H9 (cell line): Measurements from ENCODE around the gene NBEA. TPM values are rescaled to one million over a fixed set of nuclear protein-coding genes. Genes with fewer than 3 reads are reported as not detected.

Experiments used
- DNase-seq: peaks from one replicate; pipeline ENCODE4 v3.0.0-alpha.2; 2017
- H2AFZ ChIP-seq: one replicate; pipeline ENCODE4 v1.6.1; 2013; ENCODE audit warnings: mild to moderate bottlenecking, low read length, control low read depth, moderate library complexity
- H2AK5ac ChIP-seq: 2 replicates; pipeline ENCODE4 v1.6.1; 2013; ENCODE audit warnings: low read length, control low read depth, mixed read lengths; ENCODE audit not compliant: insufficient read length
- H2BK120ac ChIP-seq: one replicate; pipeline ENCODE4 v1.6.1; 2013; ENCODE audit warnings: low read depth, mild to moderate bottlenecking, low read length, control low read depth, inconsistent platforms; ENCODE audit not compliant: poor library complexity, severe bottlenecking
- H2BK12ac ChIP-seq: 2 replicates; pipeline ENCODE4 v1.6.1; 2013; ENCODE audit warnings: low read length, control low read depth, mixed read lengths, low read depth; ENCODE audit not compliant: insufficient read length
- H2BK15ac ChIP-seq: 2 replicates; pipeline ENCODE4 v1.6.1; 2013; ENCODE audit warnings: low read depth, low read length, control low read depth
- H2BK20ac ChIP-seq: one replicate; pipeline ENCODE4 v1.6.1; 2013; ENCODE audit warnings: low read depth, mild to moderate bottlenecking, low read length, control low read depth, inconsistent platforms; ENCODE audit not compliant: poor library complexity, severe bottlenecking
- H2BK5ac ChIP-seq: 2 replicates; pipeline ENCODE4 v1.6.1; 2013; ENCODE audit warnings: low read length, control low read depth, mixed read lengths; ENCODE audit not compliant: insufficient read length
- H3K14ac ChIP-seq: 2 replicates; pipeline ENCODE4 v1.6.1; 2013; ENCODE audit warnings: low read length, control low read depth; ENCODE audit not compliant: insufficient read depth
- H3K18ac ChIP-seq: 2 replicates; pipeline ENCODE4 v1.6.1; 2013; ENCODE audit warnings: low read depth, mild to moderate bottlenecking, mixed read lengths, low read length, control low read depth; ENCODE audit not compliant: insufficient read length
- H3K23ac ChIP-seq: 2 replicates; pipeline ENCODE4 v1.6.1; 2013; ENCODE audit warnings: low read length, control low read depth, mixed read lengths, low read depth; ENCODE audit not compliant: insufficient read length
- H3K23me2 ChIP-seq: 2 replicates; pipeline ENCODE4 v1.6.1; 2013; ENCODE audit warnings: low read depth, mild to moderate bottlenecking, mixed read lengths, low read length, control low read depth; ENCODE audit not compliant: insufficient read length, poor library complexity, severe bottlenecking
- H3K27ac ChIP-seq: 2 replicates; pipeline ENCODE4 v1.5.1; 2013; ENCODE audit warnings: low read length, control low read depth, mixed read lengths, low read depth; ENCODE audit not compliant: insufficient read length
- H3K27me3 ChIP-seq: 2 replicates; pipeline ENCODE4 v1.6.1; 2013; ENCODE audit warnings: low read length, control low read depth, inconsistent platforms; ENCODE audit not compliant: insufficient read depth
- H3K4ac ChIP-seq: 2 replicates; pipeline ENCODE4 v1.6.1; 2013; ENCODE audit warnings: low read depth, mild to moderate bottlenecking, control low read depth, inconsistent platforms, low read length, moderate library complexity
- H3K4me1 ChIP-seq: 2 replicates; pipeline ENCODE4 v1.6.1; 2013; ENCODE audit warnings: low read length, control low read depth, inconsistent platforms; ENCODE audit not compliant: insufficient read depth
- H3K4me2 ChIP-seq: 2 replicates; pipeline ENCODE4 v1.6.1; 2013; ENCODE audit warnings: low read length, control low read depth, mixed read lengths; ENCODE audit not compliant: insufficient read length, insufficient read depth
- H3K56ac ChIP-seq: 2 replicates; pipeline ENCODE4 v1.6.1; 2013; ENCODE audit warnings: low read depth, mild to moderate bottlenecking, mixed read lengths, low read length, control low read depth; ENCODE audit not compliant: insufficient read length
- H3K79me1 ChIP-seq: 2 replicates; pipeline ENCODE4 v1.6.1; 2013; ENCODE audit warnings: low read depth, mild to moderate bottlenecking, moderate library complexity, low read length, control low read depth, inconsistent platforms; ENCODE audit not compliant: insufficient read depth, poor library complexity, severe bottlenecking
- H3K79me2 ChIP-seq: 2 replicates; pipeline ENCODE4 v1.6.1; 2013; ENCODE audit warnings: low read length, control low read depth, inconsistent platforms; ENCODE audit not compliant: insufficient read depth
- H3K9ac ChIP-seq: 2 replicates; pipeline ENCODE4 v1.6.1; 2013; ENCODE audit warnings: low read length, control low read depth, mixed read lengths; ENCODE audit not compliant: insufficient read length; ENCODE audit errors: extremely low read depth
- H3K9me3 ChIP-seq: one replicate; pipeline ENCODE4 v1.6.1; 2013; ENCODE audit warnings: low read depth, low read length, inconsistent platforms; ENCODE audit not compliant: control insufficient read depth
- H3T11ph ChIP-seq: one replicate; pipeline ENCODE4 v1.6.1; 2013; ENCODE audit warnings: mild to moderate bottlenecking, low read length, control low read depth, inconsistent platforms
- H4K20me1 ChIP-seq: one replicate; pipeline ENCODE4 v1.6.1; 2013; ENCODE audit not compliant: control insufficient read depth, insufficient read length, insufficient read depth
- H4K5ac ChIP-seq: 2 replicates; pipeline ENCODE4 v1.6.1; 2013; ENCODE audit warnings: low read depth, mild to moderate bottlenecking, mixed read lengths, low read length, control low read depth; ENCODE audit not compliant: insufficient read length
- H4K8ac ChIP-seq: replicated peaks from 2 replicates; pipeline ENCODE4 v1.6.1; 2013; ENCODE audit warnings: low read length, control low read depth, mixed read lengths, low read depth; ENCODE audit not compliant: insufficient read length
- H4K91ac ChIP-seq: 2 replicates; pipeline ENCODE4 v1.6.1; 2013; ENCODE audit warnings: low read depth, mild to moderate bottlenecking, moderate library complexity, mixed read lengths, low read length, control low read depth; ENCODE audit not compliant: insufficient read length
- H3K27ac Mint-ChIP-seq, 3 experiments: 2 replicates in 2 of 3; 3 replicates in 1 of 3; pipeline ENCODE4 v1.8.0; 2020 to 2021; ENCODE audit warnings: mixed read lengths in 3 of 3, mild to moderate bottlenecking in 1 of 3, moderate library complexity in 1 of 3
- H3K27me3 Mint-ChIP-seq: 2 replicates; pipeline ENCODE4 v1.8.0; 2021; ENCODE audit warnings: low read depth, mild to moderate bottlenecking, moderate library complexity, mixed read lengths
- H3K36me3 Mint-ChIP-seq, 3 experiments: 2 replicates in 2 of 3; 3 replicates in 1 of 3; pipeline ENCODE4 v1.8.0; 2020 to 2021; ENCODE audit warnings: low read depth in 3 of 3, mixed read lengths in 3 of 3; ENCODE audit not compliant: insufficient read depth in 1 of 3
- H3K4me1 Mint-ChIP-seq, 2 experiments: 2 replicates each; pipeline ENCODE4 v1.8.0; 2020; ENCODE audit warnings: mixed read lengths in 2 of 2
- H3K4me3 Mint-ChIP-seq, 2 experiments: 2 replicates in 1 of 2; 3 replicates in 1 of 2; pipeline ENCODE4 v1.8.0; 2020 to 2021; ENCODE audit warnings: mild to moderate bottlenecking in 2 of 2, mixed read lengths in 2 of 2, moderate library complexity in 1 of 2
- H3K9me3 Mint-ChIP-seq, 2 experiments: 2 replicates in 1 of 2; 3 replicates in 1 of 2; pipeline ENCODE4 v1.8.0; 2020; ENCODE audit warnings: mild to moderate bottlenecking in 2 of 2, mixed read lengths in 2 of 2, moderate library complexity in 1 of 2
- WGBS: extraction: QIAGEN DNeasy Blood & Tissue Kit; methylation state at CpG from one replicate; pipeline ENCODE4 v1.1.7; 2013; ENCODE audit warnings: missing lambda C conversion rate, low lambda C conversion rate, mixed read lengths; ENCODE audit not compliant: insufficient read length; ENCODE audit errors: extremely low coverage; 5-methylcytosine and 5-hydroxymethylcytosine counted together
- total RNA-seq: library from RNA; stranded (reverse); gene quantifications from 2 replicates; pipeline ENCODE4 v1.2.1, GENCODE V29; 2021
- TF ChIP-seq, protein P1 (sequence below): fragments of 200-600 bp; sonication (generic); conservative IDR thresholded peaks from 3 replicates; pipeline ENCODE4 v1.8.0; 2021; ENCODE audit warnings: antibody characterized with exemption, mild to moderate bottlenecking

NBEA gene
- total RNA-seq, 1 experiment from 2014 or later: 17.3 TPM

DNA sequence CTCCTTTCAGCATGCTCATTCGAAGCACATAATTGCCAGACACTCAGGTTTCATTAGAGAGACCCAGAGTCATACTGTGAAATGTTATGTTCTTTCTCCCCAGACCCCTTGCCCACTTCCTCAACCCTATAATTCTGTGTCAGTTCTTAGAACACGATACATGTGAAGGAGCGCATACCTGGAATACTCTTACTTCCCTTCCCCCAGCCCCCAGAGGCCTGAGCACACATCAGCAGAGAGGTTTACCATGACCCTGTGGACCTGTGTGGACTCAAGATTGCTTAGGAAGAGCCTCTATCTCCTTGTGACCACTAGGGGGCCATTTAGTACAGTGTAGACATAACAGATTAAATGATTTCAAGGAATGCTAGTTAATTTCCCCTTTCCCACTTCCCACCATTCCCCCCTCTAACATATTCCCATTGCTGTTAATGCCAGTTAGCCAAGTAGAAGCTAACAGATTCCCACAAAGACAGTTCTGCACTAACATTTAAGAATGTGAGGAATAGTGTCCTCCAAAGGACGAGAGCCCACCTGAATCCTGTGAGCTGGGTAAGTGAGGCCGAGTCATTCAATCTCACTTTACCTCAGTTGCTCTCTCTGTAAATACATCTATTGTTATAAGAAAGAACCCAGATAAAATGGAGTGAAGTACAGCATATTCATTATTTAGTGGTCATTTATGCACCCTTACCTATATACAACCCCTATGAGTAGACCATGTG lies 688.6 kb downstream of the NBEA start:
- no peaks in the 10 kb centered on the region for H3K9me3 ChIP-seq
- H4K8ac ChIP-seq: no peak overlapping the region
- no peak overlapping the region for H3K4me2 ChIP-seq
- H3K79me1 ChIP-seq: no peaks in the 10 kb centered on the region
- WGBS: no CpG with 5 or more reads among the region's 5 CpGs
- H2BK15ac ChIP-seq: no peak overlapping the region
- H3K36me3 Mint-ChIP-seq: no peaks in the 10 kb centered on the region
- H3K4me1 ChIP-seq: 0 out of 2 replicates have a peak, but pooled peaks cover 3% of the 10 kb centered on the region
- TF ChIP-seq, protein P1, sequence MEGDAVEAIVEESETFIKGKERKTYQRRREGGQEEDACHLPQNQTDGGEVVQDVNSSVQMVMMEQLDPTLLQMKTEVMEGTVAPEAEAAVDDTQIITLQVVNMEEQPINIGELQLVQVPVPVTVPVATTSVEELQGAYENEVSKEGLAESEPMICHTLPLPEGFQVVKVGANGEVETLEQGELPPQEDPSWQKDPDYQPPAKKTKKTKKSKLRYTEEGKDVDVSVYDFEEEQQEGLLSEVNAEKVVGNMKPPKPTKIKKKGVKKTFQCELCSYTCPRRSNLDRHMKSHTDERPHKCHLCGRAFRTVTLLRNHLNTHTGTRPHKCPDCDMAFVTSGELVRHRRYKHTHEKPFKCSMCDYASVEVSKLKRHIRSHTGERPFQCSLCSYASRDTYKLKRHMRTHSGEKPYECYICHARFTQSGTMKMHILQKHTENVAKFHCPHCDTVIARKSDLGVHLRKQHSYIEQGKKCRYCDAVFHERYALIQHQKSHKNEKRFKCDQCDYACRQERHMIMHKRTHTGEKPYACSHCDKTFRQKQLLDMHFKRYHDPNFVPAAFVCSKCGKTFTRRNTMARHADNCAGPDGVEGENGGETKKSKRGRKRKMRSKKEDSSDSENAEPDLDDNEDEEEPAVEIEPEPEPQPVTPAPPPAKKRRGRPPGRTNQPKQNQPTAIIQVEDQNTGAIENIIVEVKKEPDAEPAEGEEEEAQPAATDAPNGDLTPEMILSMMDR: peak; percentile 89
- peak; percentile 75 for DNase-seq
- no peak overlapping the region for H3K27ac ChIP-seq
- H2BK12ac ChIP-seq: no peak overlapping the region
- H3K56ac ChIP-seq: no peak overlapping the region
- no peaks in the 10 kb centered on the region for H3K27me3 ChIP-seq
- H3K23ac ChIP-seq: no peak overlapping the region
- peaks cover 4 to 7% of the 10 kb centered on the region in 2 experiments for H3K4me1 Mint-ChIP-seq
- no peaks in the 10 kb centered on the region for H3K27me3 Mint-ChIP-seq
- H3K4me3 Mint-ChIP-seq: no peak overlapping the region
- no peak overlapping the region for H2AK5ac ChIP-seq
- H3K14ac ChIP-seq: no peak overlapping the region
- no peak overlapping the region for H2AFZ ChIP-seq
- no peaks in the 10 kb centered on the region for H4K20me1 ChIP-seq
- H2BK5ac ChIP-seq: no peak overlapping the region
- no peaks in the 10 kb centered on the region for H3K9me3 Mint-ChIP-seq
- H3T11ph ChIP-seq: no peak overlapping the region
- H3K23me2 ChIP-seq: no peaks in the 10 kb centered on the region
- H3K79me2 ChIP-seq: no peaks in the 10 kb centered on the region; the same call in 1 of the 2 replicates
- H3K4ac ChIP-seq: no peak overlapping the region
- no peak overlapping the region for H3K9ac ChIP-seq
- no peak overlapping the region for H4K91ac ChIP-seq
- H3K18ac ChIP-seq: no peak overlapping the region
- H4K5ac ChIP-seq: no peak overlapping the region
- no peak overlapping the region for H2BK20ac ChIP-seq
- peak overlapping the region in 1 of 3 experiments; percentile 79; a peak in 1 of 7 replicates for H3K27ac Mint-ChIP-seq
- no peak overlapping the region for H2BK120ac ChIP-seq
